H1 (cell line): ENCODE data around the gene HABP4. TPM values are rescaled to one million over a fixed set of nuclear protein-coding genes. Genes with fewer than 3 reads are reported as not detected.

ENCODE experiments used
- CTCF ChIA-PET: fragments of 300-600 bp; sonication (Branson Sonifier 250); formaldehyde crosslinking; loops from one replicate; lab custom pipeline; 2021; ENCODE audit not compliant: partially characterized antibody; lab: Charles Lee
- POLR2A ChIA-PET: fragments of 300-600 bp; sonication (Branson Sonifier 250); formaldehyde crosslinking; loops from one replicate; lab custom pipeline; 2021; ENCODE audit warnings: inconsistent platforms; ENCODE audit not compliant: partially characterized antibody; lab: Charles Lee
- DNase-seq, 2 experiments: peaks; one replicate each; pipeline versions ENCODE4 v3.0.0 to v3.0.0-alpha.2; 2010 to 2022; ENCODE audit warnings: low spot score in 2 of 2, low read depth in 1 of 2, mixed read lengths in 1 of 2
- FAIRE-seq: peaks from 2 replicates; lab custom pipeline; 2011; peaks lifted over from hg19 to GRCh38; lab: Jason Lieb, UNC
- H2AFZ ChIP-seq: 2 replicates; pipeline ENCODE4 v1.8.1; 2012; ENCODE audit warnings: low read length, inconsistent platforms
- H2AK5ac ChIP-seq: 2 replicates; pipeline ENCODE4 v1.6.1; 2013; ENCODE audit warnings: low read depth, low read length
- H2BK120ac ChIP-seq: replicated peaks from 2 replicates; pipeline ENCODE3; 2013; ENCODE audit warnings: low read depth, low read length, inconsistent platforms
- H2BK12ac ChIP-seq: 2 replicates; pipeline ENCODE4 v1.6.1; 2013; ENCODE audit warnings: low read depth, low read length
- H2BK15ac ChIP-seq: 2 replicates; pipeline ENCODE4 v1.6.1; 2013; ENCODE audit warnings: low read length
- H2BK20ac ChIP-seq: 2 replicates; pipeline ENCODE4 v1.6.1; 2013; ENCODE audit warnings: low read length
- H2BK5ac ChIP-seq: 2 replicates; pipeline ENCODE4 v1.6.1; 2013; ENCODE audit warnings: low read depth, low read length
- H3K14ac ChIP-seq: 2 replicates; pipeline ENCODE4 v1.6.1; 2013; ENCODE audit warnings: inconsistent platforms; ENCODE audit not compliant: insufficient read length
- H3K18ac ChIP-seq: 2 replicates; pipeline ENCODE4 v1.6.1; 2013; ENCODE audit warnings: low read length; ENCODE audit errors: extremely low read depth
- H3K23ac ChIP-seq: 2 replicates; pipeline ENCODE4 v1.6.1; 2013; ENCODE audit warnings: inconsistent platforms; ENCODE audit not compliant: insufficient read length
- H3K23me2 ChIP-seq: 2 replicates; pipeline ENCODE4 v1.6.1; 2013; ENCODE audit warnings: low read depth, low read length
- H3K27ac ChIP-seq: 2 replicates; pipeline ENCODE4 v1.6.1; 2011; ENCODE audit warnings: low read depth, low read length, inconsistent platforms
- H3K27me3 ChIP-seq, 4 experiments: replicated peaks in 1 of 4; 1 replicate in 1 of 4; 2 replicates in 3 of 4; pipeline versions ENCODE4 v1.6.1 to v1.8.1; 2011 to 2013; ENCODE audit warnings: low read length in 3 of 4, mild to moderate bottlenecking in 3 of 4, inconsistent platforms in 2 of 4, mixed read lengths in 2 of 4, moderate library complexity in 1 of 4; ENCODE audit not compliant: control insufficient read depth in 3 of 4, insufficient read depth in 3 of 4; ENCODE audit errors: extremely low read depth in 1 of 4
- H3K36me3 ChIP-seq, 4 experiments: 2 replicates each; pipeline versions ENCODE4 v1.6.1 to v1.8.1; 2011 to 2013; ENCODE audit warnings: mild to moderate bottlenecking in 4 of 4, low read length in 3 of 4, moderate library complexity in 2 of 4, control low read depth in 1 of 4, inconsistent platforms in 1 of 4; ENCODE audit not compliant: insufficient read depth in 4 of 4, control insufficient read depth in 2 of 4
- H3K4ac ChIP-seq: replicated peaks from 2 replicates; pipeline ENCODE3; 2013; ENCODE audit warnings: low read length, low read depth, mixed read lengths, inconsistent platforms; ENCODE audit not compliant: insufficient read length
- H3K4me1 ChIP-seq, 4 experiments: replicated peaks in 1 of 4; 1 replicate in 1 of 4; 2 replicates in 3 of 4; pipeline versions ENCODE4 v1.6.1 to v1.8.1; 2011 to 2013; ENCODE audit warnings: low read length in 3 of 4, inconsistent platforms in 2 of 4, mixed read lengths in 1 of 4; ENCODE audit not compliant: insufficient read depth in 4 of 4, control insufficient read depth in 3 of 4
- H3K4me2 ChIP-seq, 2 experiments: 2 replicates each; pipeline versions ENCODE4 v1.6.1 to v1.8.1; 2011 to 2013; ENCODE audit warnings: low read depth in 2 of 2, low read length in 2 of 2, control low read depth in 1 of 2, inconsistent platforms in 1 of 2, mild to moderate bottlenecking in 1 of 2; ENCODE audit not compliant: insufficient read depth in 1 of 2
- H3K4me3 ChIP-seq, 4 experiments: fragments of 200-600, 300-600 bp in 1 of 4; sonication (generic), shearing (Covaris generic), sonication (Bioruptor Twin) in 1 of 4; 2 replicates each; pipeline versions ENCODE4 v1.5.1 to v1.8.1; 2011 to 2016; ENCODE audit warnings: low read length in 4 of 4, low read depth in 3 of 4, control low read depth in 2 of 4, inconsistent platforms in 2 of 4, mild to moderate bottlenecking in 2 of 4, mixed read lengths in 1 of 4, moderate library complexity in 1 of 4; ENCODE audit not compliant: insufficient read depth in 2 of 4; ENCODE audit errors: extremely low read depth in 1 of 4
- H3K56ac ChIP-seq: replicated peaks from 2 replicates; pipeline ENCODE3; 2013; ENCODE audit warnings: low read depth, mild to moderate bottlenecking, mixed read lengths, low read length, inconsistent platforms; ENCODE audit not compliant: insufficient read length
- H3K79me1 ChIP-seq: 2 replicates; pipeline ENCODE4 v1.6.1; 2013; ENCODE audit warnings: low read depth, low read length, control low read depth
- H3K79me2 ChIP-seq, 2 experiments: 2 replicates each; pipeline versions ENCODE4 v1.6.1 to v1.8.1; 2012 to 2013; ENCODE audit warnings: low read length in 2 of 2, mild to moderate bottlenecking in 2 of 2, inconsistent platforms in 1 of 2; ENCODE audit not compliant: insufficient read depth in 2 of 2, control insufficient read depth in 1 of 2
- H3K9ac ChIP-seq, 4 experiments: replicated peaks in 1 of 4; 1 replicate in 1 of 4; 2 replicates in 3 of 4; pipeline versions ENCODE4 v1.6.1 to v1.8.1; 2011 to 2013; ENCODE audit warnings: low read depth in 3 of 4, low read length in 3 of 4, control low read depth in 2 of 4, mild to moderate bottlenecking in 2 of 4, moderate library complexity in 2 of 4, inconsistent platforms in 1 of 4; ENCODE audit errors: extremely low read depth in 1 of 4
- H3K9me3 ChIP-seq, 2 experiments: 2 replicates each; pipeline versions ENCODE4 v1.6.1 to v1.8.1; 2012 to 2013; ENCODE audit warnings: mild to moderate bottlenecking in 2 of 2, moderate library complexity in 2 of 2, control low read depth in 1 of 2, inconsistent platforms in 1 of 2, low read depth in 1 of 2, low read length in 1 of 2, mixed read lengths in 1 of 2; ENCODE audit not compliant: insufficient read depth in 2 of 2
- H4K20me1 ChIP-seq, 2 experiments: replicated peaks in 1 of 2; 2 replicates each; pipeline versions ENCODE3 to v1.8.1; 2011 to 2013; ENCODE audit warnings: inconsistent platforms in 2 of 2, low read length in 2 of 2, mild to moderate bottlenecking in 1 of 2; ENCODE audit not compliant: insufficient read depth in 2 of 2, control insufficient read depth in 1 of 2
- H4K5ac ChIP-seq: 2 replicates; pipeline ENCODE4 v1.6.1; 2013; ENCODE audit warnings: low read length, low read depth, mixed read lengths, inconsistent platforms; ENCODE audit not compliant: insufficient read length
- H4K8ac ChIP-seq: 2 replicates; pipeline ENCODE4 v1.8.0; 2013; ENCODE audit warnings: mild to moderate bottlenecking, moderate library complexity, low read length, inconsistent platforms; ENCODE audit not compliant: insufficient read depth; ENCODE audit errors: extremely low read depth
- H4K91ac ChIP-seq: replicated peaks from 2 replicates; pipeline ENCODE3; 2013; ENCODE audit warnings: low read length, mixed read lengths, inconsistent platforms; ENCODE audit not compliant: insufficient read length
- KDM1A ChIP-seq: fragments of 200-600, 300-600 bp; sonication (generic); IDR thresholded peaks from 2 replicates; pipeline ENCODE4 v1.7.1; 2016; ENCODE audit warnings: mild to moderate bottlenecking, low read length, borderline replicate concordance
- MAFK ChIP-seq: IDR thresholded peaks from 2 replicates; pipeline ENCODE4 v1.6.1; 2012; ENCODE audit warnings: low read depth, mild to moderate bottlenecking, improper control_type of control experiment, low read length
- SRF ChIP-seq: IDR thresholded peaks from 2 replicates; pipeline ENCODE4 v1.6.1; 2011; ENCODE audit warnings: mild to moderate bottlenecking, low read depth, low read length, moderate library complexity
- TAF7 ChIP-seq: optimal IDR thresholded peaks from 2 replicates; pipeline ENCODE3; 2011; ENCODE audit warnings: low read depth, mild to moderate bottlenecking, inconsistent platforms, low read length, moderate library complexity, borderline replicate concordance
- WGBS, 2 experiments: shearing (Covaris generic) in 1 of 2; methylation state at CpG; one replicate each; pipeline versions ENCODE4 v1.1.6 to v1.1.7; 2013 to 2015; ENCODE audit warnings: low lambda C conversion rate in 2 of 2, mixed read lengths in 2 of 2, inconsistent platforms in 1 of 2, low coverage in 1 of 2, missing lambda C conversion rate in 1 of 2; ENCODE audit not compliant: insufficient replicate concordance in 2 of 2, insufficient coverage in 1 of 2, insufficient read length in 1 of 2; ENCODE audit errors: extremely low coverage in 1 of 2, missing lambda C conversion rate in 1 of 2; 5-methylcytosine and 5-hydroxymethylcytosine counted together
- polyA plus RNA-seq, 7 experiments: library from polyadenylated mRNA; depleted of rRNA in 3 of 7; stranded (reverse) in 5 of 7; unstranded in 2 of 7; fragments of >200 nt in 5 of 7; fragments of 200-250 nt in 2 of 7; gene quantifications; 1 replicate in 5 of 7; 2 replicates in 1 of 7; 4 replicates in 1 of 7; pipeline versions ENCODE4 v1.2.1 to v1.2.3, GENCODE V29; 2011 to 2013; ENCODE audit warnings: missing spikeins in 2 of 7, mixed read lengths in 2 of 7
- total RNA-seq: library from RNA; stranded (reverse); fragmentation: NEBNext Ultra II Directional; extraction: Animal tissue kit (Norgen Biotek cat#: 25700); gene quantifications from 2 replicates; pipeline ENCODE4 v1.2.1, GENCODE V29; 2021

HABP4 gene
- total and polyA plus RNA-seq, 2 of the 8 experiments (the other 6 are each of a cell fraction or from before 2014, with no cell fraction given): 3.3 to 11.2 TPM

- CTCF ChIA-PET: no interaction called here
- Histone ChIP-seq H4K8ac (no peak overlapping the region), H3K56ac (no peak overlapping the region), H3K4me1 (peaks cover 4 to 9% (median 8%) of the 10 kb centered on the region in 4 experiments; a peak in 5 of 7 replicates), H4K5ac (no peak overlapping the region), H3K27ac (no peak overlapping the region), H3K4ac (no peak overlapping the region), H2BK12ac (no peak overlapping the region), H2AK5ac (no peak overlapping the region), H4K91ac (no peak overlapping the region), H3K18ac (no peak overlapping the region), H2BK5ac (no peak overlapping the region), H2BK15ac (no peak overlapping the region), H3K4me3 (no peak overlapping the region), H3K27me3 (no peaks in the 10 kb centered on the region), H2AFZ (no peak overlapping the region), H3K14ac (no peak overlapping the region), H3K9me3 (no peaks in the 10 kb centered on the region), H3K79me1 (no peaks in the 10 kb centered on the region), H3K9ac (no peak overlapping the region), H3K36me3 (peaks cover 0 to 20% (median 5%) of the 10 kb centered on the region in 4 experiments; a peak in 4 of 8 replicates), H2BK20ac (no peak overlapping the region), H3K23ac (no peak overlapping the region), H3K79me2 (no peaks in the 10 kb centered on the region), H3K4me2 (no peak overlapping the region), H4K20me1 (no peaks in the 10 kb centered on the region), H2BK120ac (no peak overlapping the region), H3K23me2 (no peaks in the 10 kb centered on the region)
- FAIRE-seq (no peak), DNase-seq (no peak)
- TF ChIP-seq MAFK (no peak), TAF7 (no peak), SRF (no peak), KDM1A (no peak)
- WGBS, 2 experiments: 89% methylated on average over 6 of the region's 6 CpGs; no CpG with 5 or more reads in 1 of the 2 experiments
- POLR2A ChIA-PET: no interaction called here
These were observed 14.5 kb downstream of the HABP4 start for GRCh38 chr9:96464426-96464825.
